ENCODE data around the gene RGS7BP.
"Not testable (repeated sequence)": the region's sequence is repeated elsewhere in the genome, so short reads cannot be mapped to it uniquely, and the experiment has no call there.

RGS7BP gene

GRCh38 chr5:64558641-64559040 is 52.8 kb downstream of the RGS7BP start:
- DNase-seq (ENCODE audit: low read depth in 2 of 2) = not testable (repeated sequence)

- DNase-seq (ENCODE audit: low read depth in 2 of 2) = no peak
These were observed 60.6 kb downstream of the RGS7BP start for GRCh38 chr5:64566310-64566916.

- no peak for DNase-seq (ENCODE audit: low read depth in 2 of 2)
These were observed 64.0 kb downstream of the RGS7BP start for GRCh38 chr5:64569858-64570257.

- DNase-seq (ENCODE audit: low read depth in 2 of 2) = no peak
These were observed 64.7 kb downstream of the RGS7BP start for GRCh38 chr5:64570395-64570996.

GRCh38 chr5:64575561-64575960 is 69.7 kb downstream of the RGS7BP start:
- no peak for DNase-seq (ENCODE audit: low read depth in 2 of 2)

- DNase-seq (ENCODE audit: low read depth in 2 of 2) = no peak
These were observed 70.4 kb downstream of the RGS7BP start for GRCh38 chr5:64576250-64576649.

- no peak for DNase-seq (ENCODE audit: low read depth in 2 of 2)
These were observed 79.8 kb downstream of the RGS7BP start for GRCh38 chr5:64585646-64586045.

- no peak for DNase-seq (ENCODE audit: low read depth in 2 of 2)
These were observed 81.6 kb downstream of the RGS7BP start for GRCh38 chr5:64587370-64587769.

GRCh38 chr5:64592730-64593341 is 87.0 kb downstream of the RGS7BP start:
- no peak for DNase-seq (ENCODE audit: low read depth in 2 of 2)

- no peak for DNase-seq (ENCODE audit: low read depth in 2 of 2)
These were observed 88.2 kb downstream of the RGS7BP start for GRCh38 chr5:64594025-64594424.

- DNase-seq (ENCODE audit: low read depth in 2 of 2) = no peak
These were observed 88.8 kb downstream of the RGS7BP start for GRCh38 chr5:64594601-64595000.

GRCh38 chr5:64595031-64595855 is 89.4 kb downstream of the RGS7BP start:
- DNase-seq (ENCODE audit: low read depth in 2 of 2) = no peak

GRCh38 chr5:64599226-64599625 is 93.4 kb downstream of the RGS7BP start:
- DNase-seq (ENCODE audit: low read depth in 2 of 2) = no peak

- no peak for DNase-seq (ENCODE audit: low read depth in 2 of 2)
These were observed 97.9 kb downstream of the RGS7BP start for GRCh38 chr5:64603676-64604075.

- DNase-seq (ENCODE audit: low read depth in 2 of 2) = no peak
These were observed 101.1 kb downstream of the RGS7BP start for GRCh38 chr5:64606926-64607325.

GRCh38 chr5:64612344-64612961 is 106.6 kb downstream of the RGS7BP start:
- DNase-seq (ENCODE audit: low read depth in 2 of 2) = no peak

- no peak for DNase-seq (ENCODE audit: low read depth in 2 of 2)
These were observed 110.1 kb downstream of the RGS7BP start for GRCh38 chr5:64615895-64616294.

- no peak for DNase-seq (ENCODE audit: low read depth in 2 of 2)
These were observed 113.8 kb downstream of the RGS7BP start for GRCh38 chr5:64619609-64620008.

GRCh38 chr5:64622991-64623390 is 117.2 kb downstream of the RGS7BP start:
- no peak for DNase-seq (ENCODE audit: low read depth in 2 of 2)

- DNase-seq (ENCODE audit: low read depth in 2 of 2) = no peak
These were observed 119.9 kb downstream of the RGS7BP start for GRCh38 chr5:64625678-64626077.

- no peak for DNase-seq (ENCODE audit: low read depth in 2 of 2)
These were observed 123.1 kb downstream of the RGS7BP start for GRCh38 chr5:64628901-64629300.

GRCh38 chr5:64629841-64630240 is 124.0 kb downstream of the RGS7BP start:
- DNase-seq (ENCODE audit: low read depth in 2 of 2) = no peak
